ENCODE results near the gene PITX3. TPM values are rescaled to one million over a fixed set of nuclear protein-coding genes. Genes with fewer than 3 reads are reported as not detected.

The PITX3 gene
- total RNA-seq, 4 donors from 2014 or later = not detected

DNA sequence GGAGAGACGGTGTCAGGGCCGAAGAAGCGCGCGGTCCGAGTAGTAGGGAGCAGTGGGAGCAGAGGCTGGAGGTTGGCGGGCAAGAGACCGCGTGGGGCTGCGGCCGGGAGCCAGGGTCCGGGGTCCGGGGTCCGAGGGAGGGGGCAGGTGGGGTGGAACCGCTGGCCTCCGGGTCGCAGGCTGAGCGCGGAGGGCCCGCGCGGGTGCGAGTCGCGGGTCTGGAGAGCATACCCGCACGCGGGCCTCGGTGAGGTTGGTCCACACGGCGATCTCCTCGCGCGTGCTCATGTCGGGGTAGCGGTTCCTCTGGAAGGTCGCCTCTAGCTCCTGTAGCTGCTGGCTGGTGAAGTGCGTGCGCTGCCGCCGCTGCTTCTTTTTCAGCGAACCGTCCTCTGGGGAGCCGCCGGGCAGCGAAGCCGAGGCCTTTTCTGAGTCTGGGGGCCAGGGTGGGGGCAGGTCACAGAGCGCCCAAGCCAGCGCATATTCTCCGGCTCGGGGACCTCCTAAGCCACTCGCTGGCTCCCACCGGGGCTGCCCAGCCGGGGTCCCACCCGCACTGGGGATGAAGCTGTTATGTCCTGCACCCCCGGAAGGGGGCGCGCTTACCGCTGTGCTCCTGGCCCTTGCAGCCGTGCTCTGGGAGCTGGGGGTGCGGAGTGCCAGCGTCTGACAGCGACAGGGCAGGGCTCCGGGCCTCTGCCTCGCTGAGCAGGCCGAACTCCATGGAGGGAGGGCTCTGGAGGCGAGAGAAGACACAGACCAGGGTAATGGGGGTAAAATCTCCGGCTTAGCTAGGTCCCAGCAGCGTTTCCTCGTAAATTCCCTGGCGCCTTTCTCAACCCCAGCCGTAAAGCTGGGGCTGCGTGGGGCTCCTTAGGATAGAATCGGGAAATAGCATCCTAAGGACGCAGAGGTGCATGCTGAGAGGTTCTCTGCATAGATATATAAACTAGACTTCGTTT, 9.7 kb downstream of the PITX3 start:
- 14 to 21% methylated on average over 39 to 59 of the region's 76 CpGs for WGBS, 2 donors
- no peak for DNase-seq (ENCODE audit: low spot score in 2 of 2)

DNA sequence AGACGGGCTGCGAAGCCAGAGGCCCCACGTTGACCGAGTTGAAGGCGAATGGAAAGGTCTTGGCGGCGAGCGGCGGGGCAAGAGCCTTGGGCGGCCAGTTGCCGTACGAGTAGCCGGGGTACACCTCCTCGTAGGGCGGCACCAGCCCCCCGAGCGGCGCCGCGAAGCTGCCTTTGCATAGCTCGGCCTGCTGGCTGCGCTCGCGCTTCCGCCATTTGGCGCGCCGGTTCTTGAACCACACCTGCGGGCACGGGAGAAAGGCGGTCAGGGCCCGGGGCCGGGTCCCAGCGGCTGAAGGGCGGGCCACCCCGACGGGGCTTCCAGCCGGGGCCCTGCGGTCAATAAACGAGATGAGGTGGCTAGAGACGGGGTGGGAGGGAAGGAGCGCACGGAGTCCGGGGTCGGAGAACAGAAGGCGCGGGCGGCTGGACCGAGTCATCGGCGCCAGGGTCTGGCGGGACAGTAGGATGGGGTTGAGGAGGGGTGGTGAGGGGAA, 10.4 kb downstream of the PITX3 start:
- Histone ChIP-seq H3K4me1 (peaks cover 0 to 35% (median 22%) of the 10 kb centered on the region in 4 donors), H3K27me3 (peaks cover 0 to 89% of the 10 kb centered on the region in 2 donors), H3K9me3 (no peaks in the 10 kb centered on the region), H3K4me3 (peak overlapping the region; percentile 20 to 49 (median 35)), H3K36me3 (no peaks in the 10 kb centered on the region), H3K27ac (no peak overlapping the region)
- TF ChIP-seq, protein P1, sequence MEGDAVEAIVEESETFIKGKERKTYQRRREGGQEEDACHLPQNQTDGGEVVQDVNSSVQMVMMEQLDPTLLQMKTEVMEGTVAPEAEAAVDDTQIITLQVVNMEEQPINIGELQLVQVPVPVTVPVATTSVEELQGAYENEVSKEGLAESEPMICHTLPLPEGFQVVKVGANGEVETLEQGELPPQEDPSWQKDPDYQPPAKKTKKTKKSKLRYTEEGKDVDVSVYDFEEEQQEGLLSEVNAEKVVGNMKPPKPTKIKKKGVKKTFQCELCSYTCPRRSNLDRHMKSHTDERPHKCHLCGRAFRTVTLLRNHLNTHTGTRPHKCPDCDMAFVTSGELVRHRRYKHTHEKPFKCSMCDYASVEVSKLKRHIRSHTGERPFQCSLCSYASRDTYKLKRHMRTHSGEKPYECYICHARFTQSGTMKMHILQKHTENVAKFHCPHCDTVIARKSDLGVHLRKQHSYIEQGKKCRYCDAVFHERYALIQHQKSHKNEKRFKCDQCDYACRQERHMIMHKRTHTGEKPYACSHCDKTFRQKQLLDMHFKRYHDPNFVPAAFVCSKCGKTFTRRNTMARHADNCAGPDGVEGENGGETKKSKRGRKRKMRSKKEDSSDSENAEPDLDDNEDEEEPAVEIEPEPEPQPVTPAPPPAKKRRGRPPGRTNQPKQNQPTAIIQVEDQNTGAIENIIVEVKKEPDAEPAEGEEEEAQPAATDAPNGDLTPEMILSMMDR (IDR thresholded peaks at IDR 0.05) = peak in 3 of 5 experiments; percentile 9 to 30 (median 23)
- TF ChIP-seq POLR2A (IDR thresholded peaks at IDR 0.05) = no peak
- no peak for TF ChIP-seq EP300 (IDR thresholded peaks at IDR 0.05)
- no peak for DNase-seq (ENCODE audit: low spot score in 2 of 2)
- WGBS, 2 donors = 1% methylated on average over 27 to 43 of the region's 52 CpGs

More for the DNA sequence above, 9.7 kb downstream of the PITX3 start:
- Histone ChIP-seq H3K9me3 (no peaks in the 10 kb centered on the region), H3K27me3 (peaks cover 0 to 97% of the 10 kb centered on the region in 2 donors), H3K4me1 (peaks cover 0 to 28% (median 19%) of the 10 kb centered on the region in 4 donors), H3K36me3 (no peaks in the 10 kb centered on the region), H3K4me3 (peak overlapping the region in 3 of 4 donors; percentile 26 to 49 (median 44)), H3K27ac (no peak overlapping the region)
- TF ChIP-seq POLR2A (IDR thresholded peaks at IDR 0.05) (no peak), EP300 (IDR thresholded peaks at IDR 0.05) (no peak)
- TF ChIP-seq, protein P1 (IDR thresholded peaks at IDR 0.05) = peak; percentile 18 to 56 (median 44)

DNA sequence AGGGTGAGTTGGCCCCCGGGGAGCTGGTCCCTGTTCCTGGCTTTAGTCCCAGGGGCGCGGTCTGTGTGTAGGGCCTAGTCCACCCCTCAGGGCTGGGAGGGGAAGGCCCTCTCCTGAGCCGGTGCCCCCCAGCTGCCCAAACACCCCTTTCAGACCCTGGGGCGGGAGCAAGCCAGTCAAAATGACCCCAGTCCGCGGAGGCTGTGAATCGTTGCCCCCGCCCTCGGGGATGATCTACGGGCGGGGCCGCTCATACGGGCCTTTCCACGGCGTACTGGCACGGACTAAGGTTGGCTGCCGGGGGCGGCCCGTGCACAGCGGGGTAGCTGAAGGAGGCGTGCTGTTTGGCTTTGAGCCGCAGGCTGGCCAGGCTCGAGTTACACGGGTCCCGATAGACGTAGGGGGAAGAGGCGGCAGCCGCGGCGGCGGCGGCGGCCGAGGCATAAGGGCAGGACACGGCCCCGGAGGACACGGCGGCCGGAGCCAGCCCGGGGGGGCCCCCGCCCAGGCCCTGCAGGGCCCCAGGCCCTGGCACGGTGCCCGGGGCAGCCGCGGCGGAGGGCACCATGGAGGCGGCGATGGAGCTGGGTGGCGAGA, 10.9 kb downstream of the PITX3 start:
- TF ChIP-seq, protein P1 (IDR thresholded peaks at IDR 0.05) = no peak
- no peak for TF ChIP-seq POLR2A (IDR thresholded peaks at IDR 0.05)
- TF ChIP-seq EP300 (IDR thresholded peaks at IDR 0.05) = no peak
- WGBS, 2 donors = 0 to 2% methylated on average over 4 to 20 of the region's 50 CpGs
- Histone ChIP-seq H3K27me3 (peaks cover 0 to 84% of the 10 kb centered on the region in 2 donors), H3K9me3 (no peaks in the 10 kb centered on the region), H3K4me1 (peaks cover 0 to 41% (median 22%) of the 10 kb centered on the region in 4 donors), H3K27ac (no peak overlapping the region), H3K36me3 (no peaks in the 10 kb centered on the region), H3K4me3 (peak overlapping the region; percentile 20 to 49 (median 35))
- no peak for DNase-seq (ENCODE audit: low spot score in 2 of 2)

DNA sequence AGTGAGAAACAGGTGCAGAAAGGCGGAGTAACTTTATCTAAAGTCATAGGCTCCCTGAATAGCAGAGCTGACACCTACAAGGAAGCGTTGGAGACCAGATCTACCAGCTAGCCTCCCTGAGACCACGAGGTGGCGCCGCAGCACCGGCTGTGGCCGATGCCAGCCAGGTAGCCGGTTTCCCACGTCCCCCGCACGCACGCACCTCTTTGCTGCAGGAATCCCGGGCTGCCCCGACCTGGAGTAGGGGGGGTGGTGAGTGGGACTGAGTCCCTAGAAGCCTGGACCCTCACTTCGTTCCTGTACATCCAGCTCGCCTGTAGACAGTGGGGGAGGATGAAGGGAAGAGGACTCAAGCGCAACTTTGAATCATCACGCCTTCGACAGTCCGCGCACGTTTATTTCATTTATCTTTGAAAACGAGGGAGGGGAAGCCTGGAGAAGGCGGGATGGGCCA, 11.5 kb downstream of the PITX3 start:
- Histone ChIP-seq H3K27me3 (peaks cover 0 to 79% of the 10 kb centered on the region in 2 donors), H3K4me3 (peak overlapping the region in 3 of 4 donors; percentile 22 to 49 (median 44)), H3K4me1 (peaks cover 0 to 43% (median 23%) of the 10 kb centered on the region in 4 donors), H3K36me3 (no peaks in the 10 kb centered on the region), H3K27ac (no peak overlapping the region), H3K9me3 (no peaks in the 10 kb centered on the region)
- WGBS, 2 donors = 0 to 1% methylated on average over 18 to 24 of the region's 24 CpGs
- peak; percentile 46 to 75 for DNase-seq (ENCODE audit: low spot score in 2 of 2)
- TF ChIP-seq EP300 (IDR thresholded peaks at IDR 0.05) (no peak), POLR2A (IDR thresholded peaks at IDR 0.05) (no peak)
- TF ChIP-seq, protein P1 (IDR thresholded peaks at IDR 0.05) = peak; percentile 90 to 95 (median 92)
